Small intestine (tissue), 7 donors: Measurements from ENCODE around the gene TCEAL7. TPM values are rescaled to one million over a fixed set of nuclear protein-coding genes. Genes with fewer than 3 reads are reported as not detected.
A peak's percentile ranks its signal among the peaks of the same experiment; 100 is the strongest.

Experiments
- DNase-seq, 2 donors: peaks; one replicate each; pipeline versions ENCODE4 v3.0.0 to v3.0.0-alpha.2; 2013
- FAIRE-seq: peaks from 2 replicates; lab custom pipeline; 2012; peaks lifted over from hg19 to GRCh38; lab: Jason Lieb, UNC
- H3K27ac ChIP-seq, 3 donors: one replicate each; pipeline ENCODE4 v1.5.1; 2013; ENCODE audit warnings: low read length in 2 of 3, mild to moderate bottlenecking in 2 of 3, control low read depth in 1 of 3, inconsistent platforms in 1 of 3, low read depth in 1 of 3, moderate library complexity in 1 of 3
- H3K27me3 ChIP-seq, 3 donors: one replicate each; pipeline ENCODE4 v1.6.1; 2013; ENCODE audit warnings: low read length in 3 of 3, inconsistent platforms in 1 of 3; ENCODE audit not compliant: control insufficient read depth in 3 of 3, insufficient read depth in 3 of 3
- H3K36me3 ChIP-seq, 3 donors: one replicate each; pipeline ENCODE4 v1.6.1; 2013; ENCODE audit warnings: low read length in 3 of 3, inconsistent platforms in 1 of 3, low read depth in 1 of 3, mild to moderate bottlenecking in 1 of 3, moderate library complexity in 1 of 3; ENCODE audit not compliant: control insufficient read depth in 3 of 3, insufficient read depth in 2 of 3
- H3K4me1 ChIP-seq, 3 donors: one replicate each; pipeline ENCODE4 v1.6.1; 2013; ENCODE audit warnings: low read length in 2 of 3, inconsistent platforms in 1 of 3, low read depth in 1 of 3, mild to moderate bottlenecking in 1 of 3, moderate library complexity in 1 of 3; ENCODE audit not compliant: control insufficient read depth in 3 of 3, insufficient read depth in 2 of 3
- H3K4me3 ChIP-seq, 3 donors: one replicate each; pipeline ENCODE4 v1.5.1; 2013; ENCODE audit warnings: low read length in 3 of 3, control low read depth in 1 of 3, inconsistent platforms in 1 of 3, low read depth in 1 of 3, mild to moderate bottlenecking in 1 of 3, moderate library complexity in 1 of 3
- H3K9me3 ChIP-seq, 2 donors: one replicate each; pipeline ENCODE4 v1.6.1; 2013; ENCODE audit warnings: low read depth in 1 of 2, low read length in 1 of 2; ENCODE audit not compliant: control insufficient read depth in 2 of 2, insufficient read depth in 1 of 2
- WGBS, 3 donors: extraction: QIAGEN DNeasy Blood & Tissue Kit; methylation state at CpG; one replicate each; pipeline ENCODE4 v1.1.7; 2013; 5-methylcytosine and 5-hydroxymethylcytosine counted together
- polyA plus RNA-seq, 4 donors: library from polyadenylated mRNA; stranded (reverse) in 3 of 4; unstranded in 1 of 4; fragments of 200-250 nt in 3 of 4; fragments of 120-200 nt in 1 of 4; gene quantifications; one replicate each; pipeline versions ENCODE4 v1.2.1 to v1.2.3, GENCODE V29; 2013
- donor health status: healthy with polysubstance abuse.
- donor health status: control.
- donor health status: control.
- donor health status: Bipolar disorder and iron deficiency.
- donor health status: healthy.

Gene TCEAL7
- polyA plus RNA-seq, 4 donors = 4.3 to 11.2 (median 10.8) TPM; not detected in 1

DNA sequence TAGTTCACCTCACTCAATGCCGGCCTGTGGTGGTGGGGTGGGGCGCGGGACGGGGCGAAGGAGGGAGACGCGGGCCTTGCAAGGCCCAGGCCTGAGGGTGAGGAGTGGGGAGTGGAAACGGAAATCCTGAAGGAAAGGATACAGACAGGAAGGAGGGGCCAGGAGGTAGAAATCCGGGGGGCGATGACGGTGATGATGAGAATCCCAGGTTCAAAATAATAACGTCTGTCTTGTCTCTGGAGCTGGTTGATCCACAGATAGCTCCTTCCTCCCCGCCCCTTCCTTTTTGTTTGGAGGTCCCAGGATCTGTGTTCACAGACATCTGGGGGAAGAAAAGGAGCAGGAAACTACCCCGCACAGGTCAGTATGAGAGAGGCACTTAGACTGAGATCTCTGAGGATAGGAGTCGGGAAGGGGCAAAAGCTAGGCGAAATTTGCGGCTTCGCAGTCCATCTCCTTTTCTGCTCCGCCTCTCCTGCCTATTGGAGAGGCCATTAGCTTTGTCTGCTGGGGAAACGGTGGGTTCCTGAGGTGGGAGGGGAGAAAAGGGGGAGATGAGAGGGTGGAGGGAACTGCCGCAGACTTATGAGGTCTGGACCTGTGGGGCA is 746 bp downstream of the TCEAL7 start:
- Histone ChIP-seq H3K9me3 (no peaks in the 10 kb centered on the region), H3K27me3 (peaks cover 0 to 4% (median 0%) of the 10 kb centered on the region in 3 donors), H3K36me3 (no peaks in the 10 kb centered on the region), H3K4me1 (no peaks in the 10 kb centered on the region), H3K4me3 (peak overlapping the region in 1 of 3 donors; percentile 40), H3K27ac (peak overlapping the region in 1 of 3 donors; percentile 63)
- 38 to 65% (median 59%) methylated on average over 20 to 21 of the region's 21 CpGs for WGBS, 3 donors
- peak in 1 of 2 donors; percentile 4 for DNase-seq
- FAIRE-seq = no peak

- DNase-seq (no peak), FAIRE-seq (no peak)
- Histone ChIP-seq H3K27me3 (no peaks in the 10 kb centered on the region), H3K9me3 (no peaks in the 10 kb centered on the region), H3K4me3 (no peak overlapping the region), H3K4me1 (no peaks in the 10 kb centered on the region), H3K27ac (no peak overlapping the region), H3K36me3 (no peaks in the 10 kb centered on the region)
- WGBS, 3 donors = 37 to 78% (median 77%) methylated on average over 3 of the region's 3 CpGs
These were observed 8.6 kb downstream of the TCEAL7 start for GRCh38 chrX:103338663-103339062.

GRCh38 chrX:103343105-103343504 is 13.1 kb downstream of the TCEAL7 start:
- H3K27ac ChIP-seq = no peak overlapping the region
- H3K27me3 ChIP-seq = peaks cover 0 to 3% (median 0%) of the 10 kb centered on the region in 3 donors
- H3K9me3 ChIP-seq = no peaks in the 10 kb centered on the region
- DNase-seq (peak; percentile 25 to 55), FAIRE-seq (no peak)
- WGBS, 3 donors = 1 to 25% (median 6%) methylated on average over 2 of the region's 2 CpGs
- no peaks in the 10 kb centered on the region for H3K4me1 ChIP-seq
- H3K4me3 ChIP-seq = no peak overlapping the region
- H3K36me3 ChIP-seq = no peaks in the 10 kb centered on the region

DNA sequence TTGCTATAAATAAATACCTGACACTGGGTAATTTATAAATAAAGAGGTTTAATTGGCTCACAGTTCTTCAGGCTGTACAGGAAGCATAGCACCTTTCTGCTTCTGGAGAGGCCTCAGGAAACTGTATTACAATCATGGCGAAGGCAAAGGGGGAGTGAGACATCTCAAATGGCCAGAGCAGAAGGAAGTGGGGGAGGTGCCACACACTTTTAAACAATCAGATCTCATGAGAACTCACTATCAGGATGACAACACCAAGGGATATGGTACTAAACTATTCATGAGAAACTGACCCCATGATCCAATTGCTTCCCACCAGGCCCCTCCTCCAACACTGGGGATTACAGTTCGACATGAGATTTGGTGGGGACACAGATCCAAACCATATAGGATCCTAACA is 14.6 kb downstream of the TCEAL7 start:
- WGBS, 3 donors = 51 to 79% (median 78%) methylated on average over 2 of the region's 2 CpGs
- DNase-seq = no peak
- H3K4me1 ChIP-seq = no peaks in the 10 kb centered on the region
- peaks cover 0 to 5% (median 0%) of the 10 kb centered on the region in 3 donors for H3K27me3 ChIP-seq
- H3K4me3 ChIP-seq = no peak overlapping the region
- H3K27ac ChIP-seq = no peak overlapping the region
- H3K9me3 ChIP-seq = no peaks in the 10 kb centered on the region
- H3K36me3 ChIP-seq = no peaks in the 10 kb centered on the region
- FAIRE-seq = no peak

DNA sequence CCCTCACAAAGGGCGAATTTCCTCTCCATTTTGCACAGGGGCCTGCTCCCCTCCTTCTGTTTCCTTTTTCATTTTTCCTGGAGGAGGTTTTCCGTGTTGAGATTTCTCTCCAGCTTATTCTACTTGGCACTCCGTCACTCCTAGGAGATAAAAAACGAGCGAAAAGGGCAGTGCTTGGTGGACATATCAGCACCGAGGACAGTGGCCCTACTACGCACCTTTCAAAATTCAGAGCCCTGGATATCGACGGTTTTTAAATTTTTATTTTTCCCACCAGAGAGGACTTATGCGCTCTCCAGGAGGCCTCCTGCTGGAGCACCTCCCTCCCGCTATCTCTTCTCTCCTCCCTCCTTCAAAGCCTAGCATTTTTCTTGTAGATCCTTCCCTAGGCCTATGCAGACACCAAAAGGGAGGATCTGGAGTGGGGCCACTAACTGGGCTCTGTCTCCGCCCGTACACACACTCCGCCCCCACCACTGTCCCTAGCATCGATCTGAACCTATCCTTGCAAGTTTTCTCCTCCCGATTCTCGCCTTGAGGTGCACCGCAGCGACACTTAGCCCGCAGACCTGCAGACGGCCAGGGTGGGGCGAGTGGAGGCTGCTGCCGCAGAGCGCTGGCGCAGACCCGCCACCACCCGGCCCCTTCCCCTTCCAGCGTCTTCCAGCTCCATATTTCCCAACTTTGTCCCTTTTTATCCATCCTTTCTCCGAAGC is 17.8 kb downstream of the TCEAL7 start:
- DNase-seq (no peak), FAIRE-seq (no peak)
- Histone ChIP-seq H3K27me3 (peaks cover 0 to 5% (median 0%) of the 10 kb centered on the region in 3 donors), H3K4me3 (peak overlapping the region in 1 of 3 donors; percentile 5), H3K9me3 (no peaks in the 10 kb centered on the region), H3K4me1 (no peaks in the 10 kb centered on the region), H3K36me3 (no peaks in the 10 kb centered on the region), H3K27ac (no peak overlapping the region)
- 66 to 71% (median 70%) methylated on average over 25 to 29 of the region's 29 CpGs for WGBS, 3 donors

DNA sequence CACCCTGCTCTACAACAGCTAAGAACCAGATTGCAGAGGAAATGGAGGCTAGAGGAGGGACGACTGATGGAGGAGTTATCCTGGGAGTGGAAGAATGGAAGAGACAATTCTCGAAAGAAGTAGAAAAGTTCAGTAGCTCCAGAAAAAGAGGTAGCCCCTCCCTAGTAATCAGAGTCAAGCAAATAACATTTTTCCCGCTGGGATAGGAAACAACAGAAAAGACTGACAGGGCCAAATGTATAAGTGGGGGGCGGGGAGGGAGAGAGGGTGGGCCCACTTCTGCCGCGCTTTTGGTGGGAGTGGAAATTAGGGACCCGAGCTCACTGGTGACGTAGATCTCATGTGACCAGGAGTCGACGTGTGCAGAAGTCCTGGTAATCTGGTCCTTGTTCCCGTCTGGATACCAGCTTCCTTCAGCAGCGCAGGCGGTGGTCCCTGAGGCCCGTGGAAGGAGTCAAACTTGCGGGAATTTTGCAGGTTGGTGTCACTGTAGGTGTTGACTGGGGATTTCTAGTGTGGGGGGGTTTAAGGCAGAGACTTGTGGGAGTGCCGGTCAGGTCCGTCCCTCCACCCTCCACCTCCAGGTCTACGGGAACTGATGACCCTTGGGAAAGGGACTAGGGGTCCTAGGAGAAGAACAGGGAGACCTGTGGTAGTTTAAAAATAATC is 26.2 kb downstream of the TCEAL7 start, which contains the start of gene TCEAL9:
Gene TCEAL9, plus strand, starts transcription at position 377 of the 669 bp plus-strand sequence. CDS start 1,179 bp downstream, outside the sequence.
- Histone ChIP-seq H3K27me3 (no peaks in the 10 kb centered on the region), H3K27ac (peak within 1 kb of the TSS in 2 of 3 donors; percentile 94), H3K9me3 (no peaks in the 10 kb centered on the region), H3K36me3 (no peaks in the 10 kb centered on the region), H3K4me1 (no peaks in the 10 kb centered on the region), H3K4me3 (peak within 1 kb of the TSS; percentile 50 to 98 (median 56))
- 1 to 34% (median 8%) methylated on average over 15 to 18 of the region's 18 CpGs for WGBS, 3 donors
- no peak for FAIRE-seq
- DNase-seq = peak; percentile 36 to 80

DNA sequence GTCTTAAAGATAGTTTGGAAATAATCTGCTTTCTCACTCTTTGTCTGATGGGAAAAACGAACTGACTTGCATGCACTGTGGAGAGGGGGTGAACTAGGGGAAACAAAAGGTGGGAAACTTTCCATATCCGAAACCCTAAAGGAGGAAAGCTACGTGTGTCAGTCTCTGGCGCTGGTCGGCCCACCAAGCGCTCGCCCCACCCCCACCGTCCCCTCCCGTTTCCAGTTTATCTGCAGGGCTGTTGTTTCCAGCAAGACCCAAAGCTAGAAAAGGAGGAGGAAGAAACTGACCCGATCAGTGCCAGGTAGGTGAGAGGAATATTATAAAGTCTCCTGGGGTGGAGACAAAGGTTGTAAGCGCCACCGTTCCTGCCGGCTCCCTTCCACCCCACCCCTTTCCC is 26.8 kb downstream of the TCEAL7 start:
- no peaks in the 10 kb centered on the region for H3K4me1 ChIP-seq
- DNase-seq (peak; percentile 19 to 60), FAIRE-seq (no peak)
- no peaks in the 10 kb centered on the region for H3K9me3 ChIP-seq
- H3K4me3 ChIP-seq = peak overlapping the region; percentile 50 to 98 (median 56)
- H3K36me3 ChIP-seq = no peaks in the 10 kb centered on the region
- 1 to 15% (median 2%) methylated on average over 12 to 13 of the region's 13 CpGs for WGBS, 3 donors
- H3K27me3 ChIP-seq = no peaks in the 10 kb centered on the region
- peak overlapping the region in 2 of 3 donors; percentile 94 for H3K27ac ChIP-seq

- no peaks in the 10 kb centered on the region for H3K9me3 ChIP-seq
- H3K27me3 ChIP-seq = no peaks in the 10 kb centered on the region
- no peak overlapping the region for H3K27ac ChIP-seq
- DNase-seq (no peak), FAIRE-seq (no peak)
- H3K4me3 ChIP-seq = no peak overlapping the region
- WGBS, 3 donors = 76 to 90% (median 86%) methylated on average over 2 of the region's 2 CpGs
- no peaks in the 10 kb centered on the region for H3K4me1 ChIP-seq
- no peaks in the 10 kb centered on the region for H3K36me3 ChIP-seq
These were observed 27.8 kb downstream of the TCEAL7 start for GRCh38 chrX:103357871-103358270.
